ENCODE data around the gene THSD7A. TPM values are rescaled to one million over a fixed set of nuclear protein-coding genes. Genes with fewer than 3 reads are reported as not detected.

Gene THSD7A
- total RNA-seq, 4 donors from 2014 or later, result 3.9 to 12.3 (median 5.9) TPM

GRCh38 chr7:11516328-11516727 is 315.7 kb downstream of the THSD7A start:
- ATAC-seq (ENCODE audit: low FRiP score), result no peak
- DNase-seq (ENCODE audit: low spot score), result no peak
- no peak for TF ChIP-seq CTCF (IDR thresholded peaks at IDR 0.05)

GRCh38 chr7:11513460-11513859 is 318.5 kb downstream of the THSD7A start:
- no peak for DNase-seq (ENCODE audit: low spot score)
- ATAC-seq (ENCODE audit: low FRiP score), result no peak
- TF ChIP-seq CTCF (IDR thresholded peaks at IDR 0.05), result no peak

- no peak for ATAC-seq (ENCODE audit: low FRiP score)
- no peak for DNase-seq (ENCODE audit: low spot score)
- TF ChIP-seq CTCF (IDR thresholded peaks at IDR 0.05), result no peak
Observed at GRCh38 chr7:11507929-11508328, 324.1 kb downstream of the THSD7A start.

GRCh38 chr7:11506417-11506816 is 325.6 kb downstream of the THSD7A start:
- no peak for TF ChIP-seq CTCF (IDR thresholded peaks at IDR 0.05)
- no peak for DNase-seq (ENCODE audit: low spot score)

GRCh38 chr7:11505471-11505985 is 326.5 kb downstream of the THSD7A start:
- no peak for TF ChIP-seq CTCF (IDR thresholded peaks at IDR 0.05)
- DNase-seq (ENCODE audit: low spot score) (no peak), ATAC-seq (ENCODE audit: low FRiP score) (no peak)

More at GRCh38 chr7:11506417-11506816, 325.6 kb downstream of the THSD7A start:
- ATAC-seq (ENCODE audit: low FRiP score), result no peak

- no peak for ATAC-seq (ENCODE audit: low FRiP score)
- TF ChIP-seq CTCF (IDR thresholded peaks at IDR 0.05), result no peak
- DNase-seq (ENCODE audit: low spot score), result no peak
Observed at GRCh38 chr7:11492307-11492706, 339.7 kb downstream of the THSD7A start.

- no peak for ATAC-seq (ENCODE audit: low FRiP score)
- DNase-seq (ENCODE audit: low spot score), result no peak
- no peak for TF ChIP-seq CTCF (IDR thresholded peaks at IDR 0.05)
Observed at GRCh38 chr7:11491811-11492210, 340.2 kb downstream of the THSD7A start.
